Erythroblast (primary cell): ENCODE data around the gene SPNS3.

Experiments
- DNase-seq, 2 experiments: peaks; one replicate each; lab custom pipeline; 2025; lab: John Stamatoyannopoulos, UW
- GATA1 ChIP-seq: IDR thresholded peaks from 2 replicates; pipeline ENCODE4 v1.6.1; 2011; ENCODE audit warnings: low read depth, mild to moderate bottlenecking, control low read depth, low read length, moderate library complexity
- POLR2A ChIP-seq: IDR thresholded peaks from 2 replicates; pipeline ENCODE4 v1.6.1; 2011; ENCODE audit warnings: mild to moderate bottlenecking, low read length

The SPNS3 gene

GRCh38 chr17:4520894-4521600 is 87.3 kb downstream of the SPNS3 start:
- TF ChIP-seq POLR2A (no peak), GATA1 (no peak)
- DNase-seq, result no peak

DNA sequence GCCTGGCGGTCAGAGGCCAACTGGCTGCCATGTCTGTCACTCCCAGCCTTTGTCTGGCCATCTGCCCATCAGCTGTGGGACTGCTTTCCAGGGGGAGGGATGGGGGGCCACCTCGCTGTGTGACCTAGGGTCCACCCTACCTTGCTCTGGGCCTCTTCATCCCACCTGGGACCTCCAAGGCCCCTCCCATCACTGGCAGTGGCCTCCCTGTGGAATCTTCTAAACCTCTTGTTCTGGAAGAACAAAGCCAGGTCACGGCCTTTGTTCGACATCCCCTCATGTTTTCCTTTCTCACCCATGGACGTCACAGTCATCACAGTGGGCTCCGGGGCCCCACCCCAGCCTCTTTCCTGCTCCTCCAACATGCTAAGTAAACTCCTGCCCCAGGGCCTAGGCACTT is 88.9 kb downstream of the SPNS3 start:
- TF ChIP-seq POLR2A (no peak), GATA1 (no peak)
- DNase-seq, result no peak

DNA sequence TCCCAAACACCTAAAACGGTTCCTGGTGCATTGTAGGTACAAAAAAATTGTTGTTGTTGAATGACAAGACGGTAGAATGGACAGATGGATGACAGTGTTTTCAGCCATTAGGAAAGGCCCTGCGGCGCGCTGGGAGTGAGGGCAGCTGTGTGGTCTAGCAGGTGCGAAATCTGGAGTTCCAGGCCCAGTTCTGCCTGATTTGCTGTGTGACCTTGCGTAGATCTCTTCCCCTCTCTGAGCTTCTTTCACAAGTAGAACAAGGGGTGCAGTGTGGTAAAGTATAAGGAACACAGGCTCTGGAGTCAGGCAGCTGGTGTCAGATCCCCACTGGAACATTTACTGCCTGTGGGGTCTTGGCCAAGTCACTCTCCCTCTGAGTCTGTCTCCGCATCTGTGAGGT is 90.2 kb downstream of the SPNS3 start:
- TF ChIP-seq GATA1 (no peak), POLR2A (no peak)
- DNase-seq, result no peak

DNA sequence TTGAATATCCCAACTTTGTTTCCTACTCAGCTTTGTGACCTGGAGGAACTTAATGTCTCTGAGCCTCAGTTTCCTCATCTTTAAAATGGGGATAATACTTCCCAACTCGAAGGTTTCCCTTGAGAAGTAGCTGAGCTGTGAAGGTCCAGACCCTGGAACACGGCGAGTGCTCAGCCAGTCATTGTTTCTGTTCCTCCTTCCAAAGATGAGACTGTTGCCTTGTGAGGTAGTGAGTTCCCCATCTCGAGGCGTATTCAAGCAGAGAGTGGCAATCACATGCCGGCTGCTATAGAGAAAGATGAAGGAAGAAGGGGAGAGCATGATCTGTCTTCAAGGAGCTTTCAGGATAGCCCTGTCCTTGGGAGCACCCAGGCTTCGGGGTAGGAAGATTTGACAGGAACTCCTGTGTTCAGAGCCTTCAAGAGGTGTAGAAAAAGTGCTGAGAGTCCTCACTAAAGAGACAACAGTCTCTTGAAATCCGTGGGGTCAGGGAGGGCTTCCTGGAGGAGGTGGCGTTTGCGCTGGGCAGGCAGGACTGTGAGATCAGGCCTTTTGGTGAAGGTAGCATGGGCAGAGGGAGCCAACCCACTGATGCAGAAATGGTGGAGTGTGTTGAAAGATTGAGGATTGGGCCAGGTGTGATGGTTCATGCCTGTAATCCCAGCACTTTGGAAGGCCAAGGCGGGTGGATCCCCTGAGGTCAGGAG is 92.1 kb downstream of the SPNS3 start:
- no peak for DNase-seq
- TF ChIP-seq POLR2A (no peak), GATA1 (no peak)

DNA sequence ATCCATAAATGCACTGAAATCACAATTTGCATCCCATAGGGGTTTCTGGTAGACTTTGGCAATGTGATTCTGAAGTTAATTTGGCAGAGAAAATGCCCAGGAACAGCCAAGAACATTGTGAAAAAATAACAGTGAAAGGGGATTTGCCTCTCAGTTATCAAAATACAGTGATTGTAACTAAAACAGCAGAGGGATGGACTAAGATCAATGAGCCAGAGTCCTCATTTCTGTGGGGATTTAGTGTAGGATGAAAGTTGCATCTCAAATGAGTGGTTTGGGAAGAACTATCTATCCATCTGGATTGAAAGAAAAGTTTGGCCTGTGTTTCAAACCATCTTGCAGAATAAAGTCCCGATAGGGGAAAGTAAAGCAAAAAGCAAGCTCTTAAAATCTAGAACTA is 93.4 kb downstream of the SPNS3 start:
- TF ChIP-seq POLR2A (no peak), GATA1 (no peak)
- no peak for DNase-seq

DNA sequence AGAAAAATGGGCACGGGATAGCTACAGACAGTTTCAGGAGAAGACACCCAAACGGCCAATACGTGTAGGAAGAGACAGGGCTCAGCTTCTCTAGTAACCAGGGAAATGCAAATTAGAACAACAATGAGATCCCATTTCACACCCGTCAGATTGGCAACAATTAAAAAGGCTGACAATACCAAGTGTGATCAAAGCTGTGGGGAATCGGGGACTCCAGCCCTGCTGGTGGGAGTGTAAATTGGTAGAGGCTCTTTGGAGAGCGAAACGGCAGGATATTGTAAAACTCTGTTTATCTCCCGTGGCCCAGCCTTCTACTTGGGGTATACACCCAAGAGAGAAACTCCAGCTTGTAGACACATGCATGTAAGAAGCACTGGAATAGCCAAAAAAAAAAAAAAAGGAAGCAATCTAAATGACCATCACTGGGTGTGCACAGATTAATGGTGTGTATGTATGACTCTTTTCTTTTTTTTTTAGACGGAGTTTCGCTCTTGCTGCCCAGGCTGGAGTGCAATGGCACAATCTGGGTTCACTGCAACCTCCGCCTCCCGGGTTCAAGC is 93.9 kb downstream of the SPNS3 start:
- DNase-seq, result no peak
- TF ChIP-seq GATA1 (no peak), POLR2A (no peak)

DNA sequence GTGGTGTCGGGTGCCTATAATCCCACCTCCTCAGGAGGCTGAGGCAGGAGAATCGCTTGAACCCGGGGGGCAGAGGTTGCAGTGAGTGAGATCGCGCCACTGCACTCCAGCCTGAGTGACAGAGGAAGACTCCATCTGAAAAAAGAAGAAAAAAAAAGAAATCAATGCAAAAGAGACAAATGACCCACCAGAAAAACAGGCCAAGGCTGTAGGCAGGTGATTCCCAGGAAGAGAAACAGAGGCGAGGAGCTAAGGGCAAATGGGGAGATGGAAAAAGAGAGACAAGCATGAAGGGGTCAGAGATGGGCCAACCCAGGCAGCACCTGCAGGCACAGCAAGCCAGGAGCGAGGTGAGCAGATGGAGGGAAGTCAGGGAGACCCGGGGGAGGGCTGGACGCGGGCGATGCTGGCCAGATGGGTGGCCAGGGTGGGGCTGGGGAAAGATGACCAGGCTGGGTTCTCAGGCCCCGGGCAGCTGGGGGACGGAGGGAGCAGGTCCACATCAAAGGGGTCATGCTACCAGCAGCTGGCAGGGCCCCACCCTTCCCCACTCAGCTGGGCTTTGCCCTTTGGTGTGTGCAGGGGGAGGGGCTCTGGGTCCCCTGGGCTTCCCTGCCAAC is 95.9 kb downstream of the SPNS3 start:
- DNase-seq, result no peak

DNA sequence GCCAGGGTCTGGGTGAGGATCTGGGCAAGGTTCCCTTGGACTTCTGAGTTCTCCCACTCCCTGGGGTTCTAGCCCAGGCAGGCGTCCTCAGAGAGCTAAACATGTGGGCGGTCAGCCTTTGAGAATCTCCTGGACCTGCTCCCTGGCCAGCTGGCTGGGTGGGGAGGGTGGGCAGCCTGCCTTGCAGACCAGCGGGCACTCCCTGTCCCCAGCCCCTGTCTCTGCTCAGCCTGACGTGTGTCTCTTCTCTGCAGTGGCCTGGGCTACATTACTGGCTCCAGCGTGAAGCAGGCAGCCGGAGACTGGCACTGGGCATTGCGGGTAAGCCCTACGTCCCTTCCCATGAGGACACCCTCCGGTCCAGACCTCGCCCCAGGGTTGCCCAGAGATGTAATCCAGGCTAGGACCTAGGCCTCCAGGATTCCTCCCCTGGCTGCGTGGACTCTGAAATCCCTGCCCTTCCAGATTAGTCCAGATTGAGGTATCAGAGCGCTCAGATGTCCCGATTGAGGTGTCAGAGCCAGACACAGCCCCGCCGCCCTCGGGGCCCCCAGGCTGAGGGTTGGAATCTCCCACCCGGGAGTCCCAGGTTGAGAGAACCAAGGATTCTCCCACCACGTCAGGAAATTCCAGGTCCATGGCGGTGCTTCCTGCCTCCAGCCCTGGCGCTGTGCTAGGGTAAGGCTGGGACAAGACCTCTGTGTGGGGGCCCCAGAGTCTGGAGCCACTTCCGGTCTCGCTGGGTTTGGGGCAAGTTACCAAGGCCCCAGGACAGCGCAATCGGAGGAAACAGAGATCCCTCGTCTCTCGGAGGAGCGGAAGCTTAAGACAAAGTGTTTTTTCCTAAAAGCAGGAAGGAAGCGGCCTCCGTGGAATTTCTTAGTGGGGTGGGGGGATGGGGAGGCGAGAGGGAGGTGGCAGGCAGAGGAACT is 97.3 kb downstream of the SPNS3 start:
- TF ChIP-seq POLR2A, result no peak
- TF ChIP-seq GATA1, result no peak
- DNase-seq, result no peak

More for the DNA sequence above, 95.9 kb downstream of the SPNS3 start:
- TF ChIP-seq POLR2A, result no peak
- no peak for TF ChIP-seq GATA1

DNA sequence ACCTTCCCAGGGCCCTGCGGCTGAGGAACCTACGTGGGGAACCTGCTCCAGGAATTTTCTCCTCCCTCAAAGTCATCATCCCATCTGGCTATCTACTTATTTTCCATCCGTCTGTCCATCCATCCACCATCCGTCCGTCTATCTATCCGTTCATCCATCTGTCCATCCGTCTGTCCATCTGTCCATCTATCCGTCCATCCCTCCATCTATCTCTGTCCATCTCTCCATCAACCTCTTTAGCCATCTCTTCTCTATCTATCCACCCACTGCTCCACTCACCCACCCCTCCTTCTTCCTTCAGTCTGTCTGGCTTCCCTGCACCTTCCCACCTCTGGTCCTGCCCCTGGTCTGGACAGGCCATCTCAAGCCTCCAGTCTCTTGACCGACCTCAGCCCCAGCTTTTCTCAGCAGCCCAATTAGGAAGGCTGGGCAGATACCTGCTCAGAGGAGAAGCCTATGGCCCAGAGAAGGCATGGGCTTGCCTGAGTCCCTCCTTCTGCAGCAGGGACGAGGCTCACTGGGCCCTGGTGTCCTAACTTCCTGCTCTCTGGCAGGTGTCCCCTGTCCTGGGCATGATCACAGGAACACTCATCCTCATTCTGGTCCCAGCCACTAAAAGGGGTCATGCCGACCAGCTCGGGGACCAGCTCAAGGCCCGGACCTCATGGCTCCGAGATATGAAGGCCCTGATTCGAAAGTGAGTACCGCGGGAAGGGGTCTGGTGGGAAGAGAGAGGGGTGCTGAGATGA is 98.4 kb downstream of the SPNS3 start:
- TF ChIP-seq GATA1 (no peak), POLR2A (no peak)
- no peak for DNase-seq

GRCh38 chr17:4532860-4533522 is 99.3 kb downstream of the SPNS3 start:
- TF ChIP-seq GATA1, result no peak
- DNase-seq, result no peak

DNA sequence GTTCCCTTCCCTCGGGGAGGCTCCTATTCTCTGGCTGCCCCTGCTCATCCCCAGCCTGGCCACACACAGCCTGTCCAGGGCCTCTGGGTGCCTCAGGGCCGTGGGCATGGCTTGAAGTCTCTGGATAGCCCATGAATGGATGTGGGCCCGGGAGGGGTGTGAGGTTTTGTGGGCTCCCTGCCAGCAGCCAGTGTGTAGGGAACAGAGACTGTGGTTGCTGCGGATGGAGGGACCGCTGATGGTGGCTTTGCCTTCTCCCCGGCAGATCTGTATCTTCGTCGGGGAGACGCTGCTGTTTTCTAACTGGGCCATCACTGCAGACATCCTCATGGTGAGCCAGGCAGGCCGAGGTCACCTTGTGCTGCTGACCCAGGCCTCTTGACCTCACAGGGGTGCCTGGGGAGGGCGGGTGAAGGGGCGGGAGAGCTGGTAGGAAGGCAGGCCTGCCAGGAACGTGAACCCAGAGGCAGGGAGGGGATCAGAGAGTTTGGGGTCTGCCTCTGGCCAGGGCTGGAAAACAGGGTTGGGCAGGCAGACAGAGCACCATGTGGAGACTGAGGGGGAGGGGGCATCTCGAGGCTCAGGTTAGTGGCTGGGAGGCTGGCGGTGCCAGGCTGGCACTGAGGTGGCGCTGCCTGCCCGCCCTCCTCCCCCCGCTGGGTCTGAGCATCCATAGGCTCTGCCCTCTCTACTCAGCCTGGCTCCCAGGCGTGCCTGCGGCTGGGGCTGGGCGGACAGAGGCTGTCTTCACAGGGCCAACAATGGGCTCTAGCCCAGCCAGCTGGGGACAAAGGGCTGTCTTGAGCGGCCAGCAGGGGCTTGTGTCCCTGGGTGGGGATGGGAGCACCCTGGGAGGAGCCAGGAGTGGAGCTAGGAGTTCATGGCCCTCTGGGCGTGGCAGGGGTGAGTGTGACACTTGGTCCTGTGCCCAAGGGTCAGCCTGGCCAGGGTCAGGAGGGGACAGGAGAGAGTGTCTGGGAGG is 100.1 kb downstream of the SPNS3 start:
- DNase-seq, result no peak
- no peak for TF ChIP-seq POLR2A

GRCh38 chr17:4534515-4534914 is 100.8 kb downstream of the SPNS3 start:
- DNase-seq, result no peak
- TF ChIP-seq POLR2A (no peak), GATA1 (no peak)
